ENCODE measurements around the gene IL12RB1.

The IL12RB1 gene

DNA sequence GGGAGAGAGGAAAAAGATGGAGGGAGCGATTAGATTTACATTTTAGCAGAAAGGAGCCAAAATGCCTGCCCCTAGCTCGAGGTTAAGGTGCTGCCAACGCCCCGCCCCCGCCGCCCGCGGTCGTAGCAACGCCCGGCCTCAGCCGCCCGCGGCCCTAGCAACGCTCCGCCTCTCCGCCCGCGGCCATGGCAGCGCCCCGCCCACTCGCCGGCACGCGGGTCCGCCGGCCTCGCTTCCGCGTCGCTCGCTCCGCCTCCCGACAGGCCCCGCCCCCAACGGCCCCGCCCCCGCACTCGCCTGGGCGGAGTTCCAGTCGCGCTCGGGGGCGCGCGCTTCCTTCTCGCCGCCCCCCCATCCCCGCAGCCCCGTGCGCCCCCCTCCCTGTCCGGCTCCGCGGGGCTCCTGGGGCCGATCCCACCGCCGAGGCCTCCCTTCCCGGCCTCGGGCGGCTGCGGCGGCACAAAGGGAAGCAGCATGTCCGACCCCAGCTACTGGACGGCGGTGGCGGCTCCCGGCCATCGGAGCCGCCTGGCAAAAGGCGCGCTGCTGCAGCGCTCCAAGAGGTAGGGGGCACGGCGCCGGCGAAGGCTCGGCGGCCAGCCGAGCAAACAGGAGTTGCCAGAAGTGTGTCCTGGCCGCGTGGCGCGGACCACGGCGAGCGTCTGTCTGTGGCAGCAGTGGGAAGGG, 31.1 kb upstream of the IL12RB1 start:
- Histone ChIP-seq H3K4me3 (ENCODE audit: low read length) (peak overlapping the region; percentile 89), H3K9me2 (replicated peaks; ENCODE audit: control insufficient read depth, low read length) (no peaks in the 10 kb centered on the region), H3K79me2 (ENCODE audit: control insufficient read depth, low read length) (peaks cover 18% of the 10 kb centered on the region), H4K20me1 (ENCODE audit: control insufficient read depth, insufficient read depth, low read depth, low read length) (no peaks in the 10 kb centered on the region; the same call in 1 of the 2 replicates), H3F3A (ENCODE audit: control insufficient read depth, insufficient read depth) (peaks cover 10% of the 10 kb centered on the region), H3K27ac (ENCODE audit: low read depth, low read length) (no peak overlapping the region), H3K27me3 (ENCODE audit: control insufficient read depth, low read length) (no peaks in the 10 kb centered on the region), H3K4me1 (ENCODE audit: control insufficient read depth, low read length) (peaks cover 31% of the 10 kb centered on the region), H3K4me2 (ENCODE audit: low read length) (peak overlapping the region; percentile 97), H3K9me3 (ENCODE audit: control insufficient read depth, insufficient read depth, low read length) (no peaks in the 10 kb centered on the region), H3K36me3 (ENCODE audit: control insufficient read depth, low read length) (peaks cover 16% of the 10 kb centered on the region)
- TF ChIP-seq, protein P1, sequence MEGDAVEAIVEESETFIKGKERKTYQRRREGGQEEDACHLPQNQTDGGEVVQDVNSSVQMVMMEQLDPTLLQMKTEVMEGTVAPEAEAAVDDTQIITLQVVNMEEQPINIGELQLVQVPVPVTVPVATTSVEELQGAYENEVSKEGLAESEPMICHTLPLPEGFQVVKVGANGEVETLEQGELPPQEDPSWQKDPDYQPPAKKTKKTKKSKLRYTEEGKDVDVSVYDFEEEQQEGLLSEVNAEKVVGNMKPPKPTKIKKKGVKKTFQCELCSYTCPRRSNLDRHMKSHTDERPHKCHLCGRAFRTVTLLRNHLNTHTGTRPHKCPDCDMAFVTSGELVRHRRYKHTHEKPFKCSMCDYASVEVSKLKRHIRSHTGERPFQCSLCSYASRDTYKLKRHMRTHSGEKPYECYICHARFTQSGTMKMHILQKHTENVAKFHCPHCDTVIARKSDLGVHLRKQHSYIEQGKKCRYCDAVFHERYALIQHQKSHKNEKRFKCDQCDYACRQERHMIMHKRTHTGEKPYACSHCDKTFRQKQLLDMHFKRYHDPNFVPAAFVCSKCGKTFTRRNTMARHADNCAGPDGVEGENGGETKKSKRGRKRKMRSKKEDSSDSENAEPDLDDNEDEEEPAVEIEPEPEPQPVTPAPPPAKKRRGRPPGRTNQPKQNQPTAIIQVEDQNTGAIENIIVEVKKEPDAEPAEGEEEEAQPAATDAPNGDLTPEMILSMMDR (IDR thresholded peaks at IDR 0.05; ENCODE audit: low read depth, low read length, poor library complexity, severe bottlenecking) = peak; percentile 33
- no peak for TF ChIP-seq EZH2phosphoT487 (IDR thresholded peaks at IDR 0.05; ENCODE audit: borderline replicate concordance, low read length)

DNA sequence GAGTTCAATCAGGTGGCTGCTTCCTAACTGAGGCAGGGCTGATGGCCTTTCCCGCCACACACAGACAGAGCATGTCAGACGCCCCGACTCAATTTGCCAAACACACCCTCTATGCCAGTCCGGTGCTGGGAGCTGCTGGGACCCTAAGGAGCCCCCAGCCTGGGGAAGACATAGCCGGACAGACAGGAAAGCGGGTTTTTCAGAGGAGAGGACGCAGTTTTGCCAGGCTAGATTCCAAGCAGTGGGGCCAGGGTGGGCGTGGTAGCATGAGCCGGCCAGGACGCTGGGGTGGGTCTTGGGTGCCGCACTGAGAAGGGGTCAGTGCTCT, 30.6 kb upstream of the IL12RB1 start:
- Histone ChIP-seq H3K79me2 (ENCODE audit: control insufficient read depth, low read length) (peaks cover 18% of the 10 kb centered on the region), H3K27me3 (ENCODE audit: control insufficient read depth, low read length) (no peaks in the 10 kb centered on the region), H3F3A (ENCODE audit: control insufficient read depth, insufficient read depth) (peaks cover 10% of the 10 kb centered on the region), H3K9me2 (replicated peaks; ENCODE audit: control insufficient read depth, low read length) (no peaks in the 10 kb centered on the region), H3K4me1 (ENCODE audit: control insufficient read depth, low read length) (peaks cover 34% of the 10 kb centered on the region), H3K27ac (ENCODE audit: low read depth, low read length) (no peak overlapping the region), H4K20me1 (ENCODE audit: control insufficient read depth, insufficient read depth, low read depth, low read length) (no peaks in the 10 kb centered on the region; the same call in 1 of the 2 replicates), H3K9me3 (ENCODE audit: control insufficient read depth, insufficient read depth, low read length) (no peaks in the 10 kb centered on the region), H3K4me2 (ENCODE audit: low read length) (peak overlapping the region; percentile 70), H3K36me3 (ENCODE audit: control insufficient read depth, low read length) (peaks cover 11% of the 10 kb centered on the region), H3K4me3 (ENCODE audit: low read length) (peak overlapping the region; percentile 62)
- no peak for TF ChIP-seq EZH2phosphoT487 (IDR thresholded peaks at IDR 0.05; ENCODE audit: borderline replicate concordance, low read length)
- TF ChIP-seq, protein P1 (IDR thresholded peaks at IDR 0.05; ENCODE audit: low read depth, low read length, poor library complexity, severe bottlenecking) = no peak

- Histone ChIP-seq H3K4me2 (ENCODE audit: low read length) (no peak overlapping the region), H3K79me2 (ENCODE audit: control insufficient read depth, low read length) (peaks cover 15% of the 10 kb centered on the region), H3K9me2 (replicated peaks; ENCODE audit: control insufficient read depth, low read length) (no peaks in the 10 kb centered on the region), H3K27me3 (ENCODE audit: control insufficient read depth, low read length) (no peaks in the 10 kb centered on the region), H3K4me1 (ENCODE audit: control insufficient read depth, low read length) (peaks cover 43% of the 10 kb centered on the region), H3F3A (ENCODE audit: control insufficient read depth, insufficient read depth) (peaks cover 9% of the 10 kb centered on the region), H4K20me1 (ENCODE audit: control insufficient read depth, insufficient read depth, low read depth, low read length) (no peaks in the 10 kb centered on the region; the same call in 1 of the 2 replicates), H3K9me3 (ENCODE audit: control insufficient read depth, insufficient read depth, low read length) (no peaks in the 10 kb centered on the region), H3K27ac (ENCODE audit: low read depth, low read length) (no peak overlapping the region), H3K4me3 (ENCODE audit: low read length) (no peak overlapping the region), H3K36me3 (ENCODE audit: control insufficient read depth, low read length) (peaks cover 11% of the 10 kb centered on the region)
- TF ChIP-seq, protein P1 (IDR thresholded peaks at IDR 0.05; ENCODE audit: low read depth, low read length, poor library complexity, severe bottlenecking) = no peak
- TF ChIP-seq EZH2phosphoT487 (IDR thresholded peaks at IDR 0.05; ENCODE audit: borderline replicate concordance, low read length) = no peak
Measured at GRCh38 chr19:18114483-18114882, 27.7 kb upstream of the IL12RB1 start.
